HepG2 (cell line): ENCODE measurements around the gene NOXO1. TPM values are rescaled to one million over a fixed set of nuclear protein-coding genes. Genes with fewer than 3 reads are reported as not detected.

Experiments used
- ATAC-seq: fragments of 200-7000 bp; cut with Tn5 transposase; 3 replicates; pipeline ENCODE4 v1.9.1; 2020; ENCODE audit warnings: mild to moderate bottlenecking, moderate library complexity
- BruUV-seq: library from RNA; stranded (reverse); fragments of 400-500 nt; replicated peaks from 2 replicates; lab custom pipeline; 2021; lab: Mats Ljungman, UMichigan
- CTCF ChIA-PET: fragments of 300-600 bp; formaldehyde crosslinking; extraction: SDS; loops from one replicate; lab custom pipeline; 2021; ENCODE audit warnings: low total read pairs, inconsistent platforms, low intra/inter-chr PET ratio; lab: Yijun Ruan, JAX
- POLR2A ChIA-PET: fragments of 350-600 bp; sonication (Branson Sonifier 250); formaldehyde crosslinking; loops from one replicate; lab custom pipeline; 2020; ENCODE audit warnings: antibody characterized with exemption, inconsistent platforms; lab: Yijun Ruan, JAX
- DNase-seq: peaks from one replicate; pipeline ENCODE4 v3.0.0-alpha.2; 2015; ENCODE audit warnings: low spot score
- FAIRE-seq: peaks from 3 replicates; lab custom pipeline; 2011; peaks lifted over from hg19 to GRCh38; lab: Jason Lieb, UNC
- H2AFZ ChIP-seq: one replicate; pipeline ENCODE4 v1.6.1; 2011; ENCODE audit warnings: low read length, inconsistent platforms
- H3K27ac ChIP-seq: fragments of 300-600 bp; 3 replicates; pipeline ENCODE4 v1.8.0; 2011; ENCODE audit warnings: mixed run types, mild to moderate bottlenecking, mixed read lengths, low read length, inconsistent platforms; ENCODE audit not compliant: insufficient read depth; ENCODE audit errors: extremely low read length
- H3K27me3 ChIP-seq, 2 experiments: fragments of 200-600 bp in 1 of 2; 2 replicates in 1 of 2; 3 replicates in 1 of 2; pipeline versions ENCODE4 v1.6.0 to v1.8.0; 2011; ENCODE audit warnings: low read length in 2 of 2, mild to moderate bottlenecking in 2 of 2, moderate library complexity in 2 of 2, inconsistent platforms in 1 of 2; ENCODE audit not compliant: insufficient read depth in 2 of 2, control insufficient read depth in 1 of 2
- H3K36me3 ChIP-seq, 2 experiments: fragments of 200-600 bp in 1 of 2; replicated peaks in 1 of 2; 2 replicates in 1 of 2; 3 replicates in 1 of 2; pipeline versions ENCODE4 v1.5.1 to v1.8.0; 2011; ENCODE audit warnings: low read length in 2 of 2, inconsistent platforms in 1 of 2; ENCODE audit not compliant: insufficient read depth in 2 of 2, control insufficient read depth in 1 of 2
- H3K4me1 ChIP-seq: 2 replicates; pipeline ENCODE4 v1.5.1; 2012; ENCODE audit warnings: low read length, inconsistent platforms; ENCODE audit not compliant: insufficient read depth
- H3K4me2 ChIP-seq: 2 replicates; pipeline ENCODE4 v1.6.0; 2011; ENCODE audit warnings: low read depth, low read length, inconsistent platforms
- H3K4me3 ChIP-seq, 3 experiments: fragments of 200-600 bp in 1 of 3; sonication (generic), shearing (Covaris generic) in 1 of 3; replicated peaks in 1 of 3; 2 replicates each; pipeline ENCODE4 v1.5.1; 2011 to 2016; ENCODE audit warnings: low read length in 3 of 3, inconsistent platforms in 2 of 3, low read depth in 2 of 3, mild to moderate bottlenecking in 2 of 3, control low read depth in 1 of 3, mixed read lengths in 1 of 3; ENCODE audit not compliant: insufficient read depth in 1 of 3
- H3K79me2 ChIP-seq: one replicate; pipeline ENCODE4 v1.6.1; 2011; ENCODE audit warnings: low read length, inconsistent platforms; ENCODE audit not compliant: insufficient read depth
- H3K9ac ChIP-seq: 2 replicates; pipeline ENCODE4 v1.6.0; 2011; ENCODE audit warnings: mild to moderate bottlenecking, low read depth, low read length, inconsistent platforms; ENCODE audit not compliant: insufficient read depth
- H3K9me3 ChIP-seq: 2 replicates; pipeline ENCODE4 v1.5.1; 2012; ENCODE audit warnings: mild to moderate bottlenecking, low read length
- H4K20me1 ChIP-seq: 2 replicates; pipeline ENCODE4 v1.6.0; 2011; ENCODE audit warnings: inconsistent platforms, mild to moderate bottlenecking, low read length, moderate library complexity; ENCODE audit not compliant: insufficient read depth
- EED ChIP-seq: sonication (generic); formaldehyde crosslinking; IDR thresholded peaks from 2 replicates; pipeline ENCODE4 v1.5.0; 2020; ENCODE audit warnings: mild to moderate bottlenecking, missing genetic modification reagents
- NCOA1 ChIP-seq: sonication (generic); formaldehyde crosslinking; IDR thresholded peaks from 2 replicates; pipeline ENCODE4 v1.9.0; 2021; ENCODE audit warnings: missing genetic modification reagents
- RXRA ChIP-seq: sonication (generic); formaldehyde crosslinking; IDR thresholded peaks from 2 replicates; pipeline ENCODE4 v1.5.1; 2020; ENCODE audit warnings: missing genetic modification reagents
- SMYD3 ChIP-seq: sonication (generic); formaldehyde crosslinking; IDR thresholded peaks from 2 replicates; pipeline ENCODE4 v1.8.1; 2023; ENCODE audit warnings: mild to moderate bottlenecking, missing genetic modification reagents
- TBL1XR1 ChIP-seq: fragments of 150-350 bp; IDR thresholded peaks from 2 replicates; pipeline ENCODE4 v1.6.1; 2014; ENCODE audit warnings: borderline replicate concordance, low read length; ENCODE audit not compliant: partially characterized antibody
- TEAD2 ChIP-seq: sonication (generic); formaldehyde crosslinking; IDR thresholded peaks from 2 replicates; pipeline ENCODE4 v1.9.0; 2021; ENCODE audit warnings: missing genetic modification reagents
- ZNF446 ChIP-seq: sonication (generic); formaldehyde crosslinking; IDR thresholded peaks from 2 replicates; pipeline ENCODE4 v1.5.0; 2020; ENCODE audit warnings: mild to moderate bottlenecking, missing genetic modification reagents
- ZNF549 ChIP-seq: sonication (generic); formaldehyde crosslinking; IDR thresholded peaks from 2 replicates; pipeline ENCODE4 v1.5.0; 2020; ENCODE audit warnings: missing genetic modification reagents
- ZNF556 ChIP-seq: sonication (generic); formaldehyde crosslinking; IDR thresholded peaks from 2 replicates; pipeline ENCODE4 v1.4.0; 2020; ENCODE audit warnings: mild to moderate bottlenecking, missing genetic modification reagents, borderline replicate concordance
- WGBS: methylation state at CpG from one replicate; pipeline ENCODE4 v1.1.6; 2017; ENCODE audit warnings: low lambda C conversion rate; 5-methylcytosine and 5-hydroxymethylcytosine counted together
- in situ Hi-C: cut with HindIII; loops from 2 replicates; pipeline ENCODE4 v1.10.0; 2017; ENCODE audit warnings: low pct_unique_long_range_greater_than_20kb; ENCODE audit not compliant: extremely low pct_ligation_motif_present
- intact Hi-C: fragments of 100-400 bp; cut with micrococcal nuclease; formaldehyde crosslinking; loops from one replicate; pipeline ENCODE4 v1.10.0; 2022; ENCODE audit not compliant: unreplicated experiment
- polyA plus RNA-seq, 8 experiments: library from polyadenylated mRNA; depleted of rRNA in 3 of 8; stranded (reverse) in 7 of 8; unstranded in 1 of 8; fragments of >200 nt; fragmentation: Illumina TruSeq in 4 of 8; extraction: Trizol in 4 of 8; gene quantifications; 2 replicates each; pipeline versions ENCODE4 v1.2.1 to v1.2.3, GENCODE V29; 2011 to 2016; ENCODE audit warnings: low read depth in 4 of 8, missing spikeins in 1 of 8, mixed read lengths in 1 of 8; ENCODE audit not compliant: insufficient read depth in 1 of 8
- total RNA-seq, 5 experiments: library from RNA; depleted of rRNA; stranded (reverse); fragments of >200 nt; fragmentation: Illumina TruSeq; extraction: Trizol; gene quantifications; 2 replicates each; pipeline ENCODE4 v1.2.3, GENCODE V29; 2016; ENCODE audit warnings: low read depth in 1 of 5
- TF ChIP-seq, protein P1 (sequence below): sonication (generic); formaldehyde crosslinking; IDR thresholded peaks from 2 replicates; pipeline ENCODE4 v1.5.0; 2020; ENCODE audit warnings: mild to moderate bottlenecking, missing genetic modification reagents, borderline replicate concordance
- TF ChIP-seq, protein P2 (sequence below): sonication (generic); formaldehyde crosslinking; IDR thresholded peaks from 2 replicates; pipeline ENCODE4 v1.4.0; 2020; ENCODE audit warnings: missing genetic modification reagents, borderline replicate concordance

NOXO1 gene
- total and polyA plus RNA-seq, 2 of the 13 experiments (the other 11 are each of a cell fraction or from before 2014, with no cell fraction given) = 0.69 to 1.4 TPM

DNA sequence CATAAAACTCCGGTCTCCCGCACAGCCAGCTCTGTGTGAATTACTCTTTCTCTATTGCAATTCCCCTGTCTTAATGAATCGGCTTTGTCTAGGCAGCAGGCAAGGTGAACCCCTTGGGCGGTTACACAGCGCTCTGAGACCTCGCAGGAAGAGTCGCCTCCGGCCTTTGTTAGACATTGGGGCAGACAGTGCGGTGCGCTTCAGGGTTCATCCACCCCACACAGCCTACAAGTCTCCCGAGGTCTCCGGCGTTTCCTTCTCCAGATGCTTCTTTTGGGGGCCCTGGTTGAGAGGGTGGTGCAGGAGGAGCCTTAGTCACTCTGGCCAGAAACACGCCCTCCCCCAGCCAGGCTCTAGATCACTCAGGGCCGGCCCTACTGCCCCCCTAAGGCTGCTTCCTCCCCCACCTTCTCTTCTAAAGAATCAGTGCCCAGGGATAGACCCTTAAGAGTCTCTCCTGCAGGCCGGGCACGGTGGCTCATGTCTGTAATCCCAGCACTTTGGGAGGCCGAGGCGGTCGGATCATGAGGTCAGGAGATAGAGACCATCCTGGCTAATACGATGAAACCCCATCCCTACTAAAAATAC lies 36.6 kb downstream of the NOXO1 start:
- intact Hi-C loops = no loop called here
- Histone ChIP-seq H3K27ac (no peak overlapping the region), H3K27me3 (peaks cover 0 to 5% of the 10 kb centered on the region in 2 experiments; a peak in 1 of 5 replicates), H3K36me3 (no peaks in the 10 kb centered on the region), H3K9ac (no peak overlapping the region), H3K79me2 (peaks cover 14% of the 10 kb centered on the region), H3K4me2 (no peak overlapping the region), H3K4me3 (no peak overlapping the region), H4K20me1 (no peaks in the 10 kb centered on the region; the same call in 1 of the 2 replicates), H2AFZ (no peak overlapping the region), H3K9me3 (no peaks in the 10 kb centered on the region), H3K4me1 (peaks cover 51% of the 10 kb centered on the region)
- 84% methylated on average over 20 of the region's 21 CpGs for WGBS
- POLR2A ChIA-PET = interaction anchor here (2.5 to 5.8 kb wide), 4 partner anchors 15 to 21 kb away, joined by 8 to 139 read pairs (median 74); partner anchors contain the start of genes NDUFB10, RNF151 and RPS2
- CTCF ChIA-PET = no interaction called here
- ATAC-seq (no peak), DNase-seq (no peak), FAIRE-seq (no peak)
- in situ Hi-C loops = no loop called here
- no TSS peak for BruUV-seq
- TF ChIP-seq NCOA1 = no peak
- TF ChIP-seq ZNF556 = no peak
- no peak for TF ChIP-seq RXRA (CRISPR knock-in tag)
- no peak for TF ChIP-seq TEAD2 (CRISPR knock-in tag)
- TF ChIP-seq TBL1XR1 = no peak
- TF ChIP-seq ZNF549 (CRISPR knock-in tag) = no peak
- TF ChIP-seq SMYD3 = no peak
- TF ChIP-seq ZNF446 (CRISPR knock-in tag) = no peak
- TF ChIP-seq, protein P1, sequence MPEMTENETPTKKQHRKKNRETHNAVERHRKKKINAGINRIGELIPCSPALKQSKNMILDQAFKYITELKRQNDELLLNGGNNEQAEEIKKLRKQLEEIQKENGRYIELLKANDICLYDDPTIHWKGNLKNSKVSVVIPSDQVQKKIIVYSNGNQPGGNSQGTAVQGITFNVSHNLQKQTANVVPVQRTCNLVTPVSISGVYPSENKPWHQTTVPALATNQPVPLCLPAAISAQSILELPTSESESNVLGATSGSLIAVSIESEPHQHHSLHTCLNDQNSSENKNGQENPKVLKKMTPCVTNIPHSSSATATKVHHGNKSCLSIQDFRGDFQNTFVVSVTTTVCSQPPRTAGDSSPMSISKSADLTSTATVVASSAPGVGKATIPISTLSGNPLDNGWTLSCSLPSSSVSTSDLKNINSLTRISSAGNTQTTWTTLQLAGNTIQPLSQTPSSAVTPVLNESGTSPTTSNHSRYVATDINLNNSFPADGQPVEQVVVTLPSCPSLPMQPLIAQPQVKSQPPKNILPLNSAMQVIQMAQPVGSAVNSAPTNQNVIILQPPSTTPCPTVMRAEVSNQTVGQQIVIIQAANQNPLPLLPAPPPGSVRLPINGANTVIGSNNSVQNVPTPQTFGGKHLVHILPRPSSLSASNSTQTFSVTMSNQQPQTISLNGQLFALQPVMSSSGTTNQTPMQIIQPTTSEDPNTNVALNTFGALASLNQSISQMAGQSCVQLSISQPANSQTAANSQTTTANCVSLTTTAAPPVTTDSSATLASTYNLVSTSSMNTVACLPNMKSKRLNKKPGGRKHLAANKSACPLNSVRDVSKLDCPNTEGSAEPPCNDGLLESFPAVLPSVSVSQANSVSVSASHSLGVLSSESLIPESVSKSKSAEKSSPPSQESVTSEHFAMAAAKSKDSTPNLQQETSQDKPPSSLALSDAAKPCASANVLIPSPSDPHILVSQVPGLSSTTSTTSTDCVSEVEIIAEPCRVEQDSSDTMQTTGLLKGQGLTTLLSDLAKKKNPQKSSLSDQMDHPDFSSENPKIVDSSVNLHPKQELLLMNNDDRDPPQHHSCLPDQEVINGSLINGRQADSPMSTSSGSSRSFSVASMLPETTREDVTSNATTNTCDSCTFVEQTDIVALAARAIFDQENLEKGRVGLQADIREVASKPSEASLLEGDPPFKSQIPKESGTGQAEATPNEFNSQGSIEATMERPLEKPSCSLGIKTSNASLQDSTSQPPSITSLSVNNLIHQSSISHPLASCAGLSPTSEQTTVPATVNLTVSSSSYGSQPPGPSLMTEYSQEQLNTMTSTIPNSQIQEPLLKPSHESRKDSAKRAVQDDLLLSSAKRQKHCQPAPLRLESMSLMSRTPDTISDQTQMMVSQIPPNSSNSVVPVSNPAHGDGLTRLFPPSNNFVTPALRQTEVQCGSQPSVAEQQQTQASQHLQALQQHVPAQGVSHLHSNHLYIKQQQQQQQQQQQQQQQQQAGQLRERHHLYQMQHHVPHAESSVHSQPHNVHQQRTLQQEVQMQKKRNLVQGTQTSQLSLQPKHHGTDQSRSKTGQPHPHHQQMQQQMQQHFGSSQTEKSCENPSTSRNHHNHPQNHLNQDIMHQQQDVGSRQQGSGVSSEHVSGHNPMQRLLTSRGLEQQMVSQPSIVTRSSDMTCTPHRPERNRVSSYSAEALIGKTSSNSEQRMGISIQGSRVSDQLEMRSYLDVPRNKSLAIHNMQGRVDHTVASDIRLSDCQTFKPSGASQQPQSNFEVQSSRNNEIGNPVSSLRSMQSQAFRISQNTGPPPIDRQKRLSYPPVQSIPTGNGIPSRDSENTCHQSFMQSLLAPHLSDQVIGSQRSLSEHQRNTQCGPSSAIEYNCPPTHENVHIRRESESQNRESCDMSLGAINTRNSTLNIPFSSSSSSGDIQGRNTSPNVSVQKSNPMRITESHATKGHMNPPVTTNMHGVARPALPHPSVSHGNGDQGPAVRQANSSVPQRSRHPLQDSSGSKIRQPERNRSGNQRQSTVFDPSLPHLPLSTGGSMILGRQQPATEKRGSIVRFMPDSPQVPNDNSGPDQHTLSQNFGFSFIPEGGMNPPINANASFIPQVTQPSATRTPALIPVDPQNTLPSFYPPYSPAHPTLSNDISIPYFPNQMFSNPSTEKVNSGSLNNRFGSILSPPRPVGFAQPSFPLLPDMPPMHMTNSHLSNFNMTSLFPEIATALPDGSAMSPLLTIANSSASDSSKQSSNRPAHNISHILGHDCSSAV (CRISPR knock-in tag) = no peak
- TF ChIP-seq, protein P2, sequence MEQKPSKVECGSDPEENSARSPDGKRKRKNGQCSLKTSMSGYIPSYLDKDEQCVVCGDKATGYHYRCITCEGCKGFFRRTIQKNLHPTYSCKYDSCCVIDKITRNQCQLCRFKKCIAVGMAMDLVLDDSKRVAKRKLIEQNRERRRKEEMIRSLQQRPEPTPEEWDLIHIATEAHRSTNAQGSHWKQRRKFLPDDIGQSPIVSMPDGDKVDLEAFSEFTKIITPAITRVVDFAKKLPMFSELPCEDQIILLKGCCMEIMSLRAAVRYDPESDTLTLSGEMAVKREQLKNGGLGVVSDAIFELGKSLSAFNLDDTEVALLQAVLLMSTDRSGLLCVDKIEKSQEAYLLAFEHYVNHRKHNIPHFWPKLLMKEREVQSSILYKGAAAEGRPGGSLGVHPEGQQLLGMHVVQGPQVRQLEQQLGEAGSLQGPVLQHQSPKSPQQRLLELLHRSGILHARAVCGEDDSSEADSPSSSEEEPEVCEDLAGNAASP (CRISPR knock-in tag) = no peak
- TF ChIP-seq EED = no peak
